Heart right ventricle (tissue), 16 donors: Measurements from ENCODE around the gene MAP3K13. TPM values are rescaled to one million over a fixed set of nuclear protein-coding genes. Genes with fewer than 3 reads are reported as not detected.
A peak's percentile ranks its signal among the peaks of the same experiment; 100 is the strongest.

Experiments used
- ATAC-seq, 8 donors: fragments of 200-7000 bp; cut with Tn5 transposase; one replicate each; pipeline ENCODE4 v1.9.1; 2020; ENCODE audit warnings: mild to moderate bottlenecking in 8 of 8, moderate library complexity in 8 of 8, moderate number of reproducible peaks in 1 of 8
- DNase-seq, 2 donors: peaks; one replicate each; pipeline ENCODE4 v3.0.0-alpha.2; 2020
- H3K27ac ChIP-seq, 10 donors: fragments of 200-600 bp; sonication (generic) in 2 of 10; one replicate each; pipeline versions ENCODE4 v1.5.0 to v1.8.0; 2020 to 2022; ENCODE audit warnings: mild to moderate bottlenecking in 3 of 10
- H3K27me3 ChIP-seq, 7 donors: fragments of 200-600 bp; one replicate each; pipeline ENCODE4 v1.8.0; 2021 to 2022; ENCODE audit warnings: mild to moderate bottlenecking in 2 of 7
- H3K36me3 ChIP-seq, 9 donors: fragments of 200-600 bp; sonication (generic) in 1 of 9; one replicate each; pipeline versions ENCODE4 v1.5.0 to v1.8.0; 2020 to 2022; ENCODE audit warnings: mild to moderate bottlenecking in 2 of 9
- H3K4me1 ChIP-seq, 9 donors: fragments of 200-600 bp; sonication (generic) in 1 of 9; one replicate each; pipeline versions ENCODE4 v1.5.0 to v1.8.0; 2020 to 2022; ENCODE audit warnings: mild to moderate bottlenecking in 4 of 9
- H3K4me3 ChIP-seq, 10 donors: fragments of 200-600 bp; sonication (generic) in 2 of 10; one replicate each; pipeline versions ENCODE4 v1.5.0 to v1.8.0; 2020 to 2022; ENCODE audit warnings: mild to moderate bottlenecking in 7 of 10, moderate library complexity in 2 of 10
- H3K9me3 ChIP-seq, 11 donors: fragments of 200-600 bp in 10 of 11; sonication (generic) in 2 of 11; one replicate each; pipeline versions ENCODE4 v1.5.0 to v1.8.0; 2013 to 2022; ENCODE audit warnings: mild to moderate bottlenecking in 2 of 11, control low read depth in 1 of 11, moderate library complexity in 1 of 11
- WGBS, 2 donors: extraction: QIAGEN DNeasy Blood & Tissue Kit; methylation state at CpG; one replicate each; pipeline ENCODE4 v1.1.7; 2013; ENCODE audit warnings: inconsistent platforms in 1 of 2; 5-methylcytosine and 5-hydroxymethylcytosine counted together
- intact Hi-C, 10 donors: fragments of 100-400 bp; cut with DNase I; formaldehyde crosslinking; loops; one replicate each; pipeline versions ENCODE4 v1.11.1 to v1.14.2; 2022
- polyA plus RNA-seq, 2 donors: library from polyadenylated mRNA; stranded (reverse); fragments of 200-250 nt; gene quantifications; one replicate each; pipeline ENCODE4 v1.2.3, GENCODE V29; 2013
- total RNA-seq, 10 donors: library from RNA; stranded (reverse); fragmentation: NEBNext Ultra II Directional in 3 of 10; extraction: Animal tissue kit (Norgen Biotek cat#: 25700) in 3 of 10; gene quantifications; one replicate each; pipeline versions ENCODE4 v1.2.1 to v1.2.4, GENCODE V29; 2021 to 2023
- TF ChIP-seq, protein P1 (sequence below), 9 donors: fragments of 200-600 bp; sonication (generic) in 2 of 9; IDR thresholded peaks; one replicate each; pipeline versions ENCODE4 v1.5.0 to v1.8.0; 2021 to 2022; ENCODE audit warnings: antibody characterized with exemption in 9 of 9, mild to moderate bottlenecking in 5 of 9, moderate library complexity in 1 of 9
- donor health status: Arrhythmogenic right ventricular cardiomyopathy.
- donor health status: ischemic (EF 13 %, LVEDD 7.1; RV severe dilation, severe dysfunction).
- donor health status: healthy with polysubstance abuse.
- donor health status: DM: no; HTN: yes; CAD: no.
- donor health status: DM: no; HTN: no; CAD: no.
- donor health status: ischemic (EF 25% LVEDD 6.9; RV normal size, moderate dysfunction).
- donor health status: ischemic (EF 25% LVEDD 5.7; RV mildly dilated, moderate dysfunction).
- donor health status: healthy.
- donor health status: DM: yes; HTN: yes; CAD: no.
- donor health status: Ischemic cardiomyopathy.
- donor health status: ischemic (EF 35%, LVEDD 5.7; RV mildly dilated, moderate dysfunction).
- donor health status: nonischemic (EF 11% LVEDD 7.7; RV severe dilation, severe dysfunction).
- donor health status: DM: yes; HTN: yes; CAD: no.
- donor health status: PGD.
- donor health status: ischemic (EF 29% LVEDD 5.4; RV normal size, mild dysfunction).
- donor health status: nonischemic (EF 23%, LVEDD 6.1; RV moderate dilation, normal function).

MAP3K13 gene
- total and polyA plus RNA-seq, 12 donors, result 7.1 to 14.9 (median 10.5) TPM

GRCh38 chr3:185353225-185353624 is 9.7 kb upstream of the MAP3K13 start:
- no peak overlapping the region for H3K27ac ChIP-seq
- 92 to 93% methylated on average over 5 of the region's 5 CpGs for WGBS, 2 donors
- no peaks in the 10 kb centered on the region for H3K9me3 ChIP-seq
- H3K4me1 ChIP-seq, result no peaks in the 10 kb centered on the region
- H3K4me3 ChIP-seq, result no peak overlapping the region
- no peaks in the 10 kb centered on the region for H3K36me3 ChIP-seq
- DNase-seq, result no peak
- intact Hi-C loops, result loop anchor here in 3 of 10 donors (10.0 kb wide), 1 partner anchor 202 kb away; the partner anchor contains the start of gene LIPH (in 3 of the 3)
- no peak for ATAC-seq
- TF ChIP-seq, protein P1, sequence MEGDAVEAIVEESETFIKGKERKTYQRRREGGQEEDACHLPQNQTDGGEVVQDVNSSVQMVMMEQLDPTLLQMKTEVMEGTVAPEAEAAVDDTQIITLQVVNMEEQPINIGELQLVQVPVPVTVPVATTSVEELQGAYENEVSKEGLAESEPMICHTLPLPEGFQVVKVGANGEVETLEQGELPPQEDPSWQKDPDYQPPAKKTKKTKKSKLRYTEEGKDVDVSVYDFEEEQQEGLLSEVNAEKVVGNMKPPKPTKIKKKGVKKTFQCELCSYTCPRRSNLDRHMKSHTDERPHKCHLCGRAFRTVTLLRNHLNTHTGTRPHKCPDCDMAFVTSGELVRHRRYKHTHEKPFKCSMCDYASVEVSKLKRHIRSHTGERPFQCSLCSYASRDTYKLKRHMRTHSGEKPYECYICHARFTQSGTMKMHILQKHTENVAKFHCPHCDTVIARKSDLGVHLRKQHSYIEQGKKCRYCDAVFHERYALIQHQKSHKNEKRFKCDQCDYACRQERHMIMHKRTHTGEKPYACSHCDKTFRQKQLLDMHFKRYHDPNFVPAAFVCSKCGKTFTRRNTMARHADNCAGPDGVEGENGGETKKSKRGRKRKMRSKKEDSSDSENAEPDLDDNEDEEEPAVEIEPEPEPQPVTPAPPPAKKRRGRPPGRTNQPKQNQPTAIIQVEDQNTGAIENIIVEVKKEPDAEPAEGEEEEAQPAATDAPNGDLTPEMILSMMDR (IDR thresholded peaks at IDR 0.05), result no peak
- no peaks in the 10 kb centered on the region for H3K27me3 ChIP-seq

DNA sequence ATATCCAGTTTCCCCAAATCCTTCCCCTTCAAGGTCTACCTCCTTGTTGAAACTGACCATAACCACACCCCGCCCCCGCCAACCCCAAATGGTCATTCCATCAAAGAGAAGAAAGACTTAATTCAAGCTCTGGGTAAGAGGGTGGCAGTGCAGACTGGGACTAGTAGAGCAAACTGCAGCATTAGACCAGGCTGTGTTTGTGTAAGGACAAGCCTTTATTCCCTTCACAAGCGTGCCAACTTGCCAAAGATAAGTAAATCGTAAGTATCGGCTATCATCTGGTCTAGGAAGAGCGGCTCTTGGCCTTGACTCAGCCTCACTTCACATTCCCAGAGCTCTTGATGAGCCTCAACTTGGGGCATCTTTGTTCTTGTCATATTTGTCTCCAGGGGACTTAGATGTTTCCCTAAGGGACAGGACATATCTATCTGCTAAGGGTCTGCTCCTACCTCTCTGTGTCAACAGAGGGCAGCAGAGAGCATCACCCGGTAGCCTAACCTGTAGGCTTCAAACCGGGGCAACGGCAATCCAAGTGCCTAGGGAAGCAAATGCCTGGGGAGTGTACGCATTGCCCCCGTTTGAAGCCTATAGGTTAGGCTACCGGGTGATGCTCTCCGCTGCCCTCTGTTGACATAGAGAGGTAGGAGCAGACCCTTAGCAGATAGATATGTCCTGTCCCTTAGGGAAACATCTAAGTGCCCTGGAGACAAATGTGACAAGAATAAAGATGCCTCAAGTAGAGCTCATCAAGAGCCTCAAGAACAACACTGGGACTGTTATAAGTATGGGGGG is 8.9 kb upstream of the MAP3K13 start:
- WGBS, 2 donors, result 41 to 48% methylated on average over 13 of the region's 13 CpGs
- Histone ChIP-seq H3K27ac (no peak overlapping the region), H3K9me3 (no peaks in the 10 kb centered on the region), H3K27me3 (no peaks in the 10 kb centered on the region), H3K36me3 (no peaks in the 10 kb centered on the region), H3K4me1 (no peaks in the 10 kb centered on the region), H3K4me3 (no peak overlapping the region)
- ATAC-seq, result peak; percentile 52 to 86 (median 76)
- TF ChIP-seq, protein P1 (IDR thresholded peaks at IDR 0.05), result peak; percentile 38 to 69 (median 58)
- intact Hi-C loops, result loop anchor here in 3 of 10 donors (10.0 kb wide), 1 partner anchor 201 kb away; the partner anchor contains the start of gene LIPH (in 3 of the 3)
- peak; percentile 24 to 39 for DNase-seq

DNA sequence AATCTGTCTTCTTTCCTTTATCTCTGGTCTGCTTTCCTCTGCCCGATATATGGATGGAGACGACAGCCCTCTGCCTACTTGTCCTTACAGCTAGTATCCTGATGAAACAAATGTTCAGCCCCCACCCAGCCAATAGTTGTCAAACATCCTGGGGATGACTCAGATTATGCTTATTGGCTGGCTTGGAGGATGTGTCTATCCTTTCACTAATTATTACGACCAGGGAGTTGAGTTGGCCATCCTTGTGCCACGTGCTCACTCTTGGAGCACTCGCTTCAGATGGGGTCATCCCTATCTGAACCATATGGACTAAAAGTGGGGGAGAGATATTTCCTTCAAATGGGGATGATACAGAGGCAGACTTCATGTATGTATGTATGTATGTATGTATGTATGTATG is 6.4 kb upstream of the MAP3K13 start:
- TF ChIP-seq, protein P1 (IDR thresholded peaks at IDR 0.05), result no peak
- ATAC-seq (no peak), DNase-seq (no peak)
- WGBS, 2 donors, result 78 to 80% methylated on average over 5 of the region's 5 CpGs
- Histone ChIP-seq H3K4me1 (no peaks in the 10 kb centered on the region), H3K27me3 (no peaks in the 10 kb centered on the region), H3K27ac (no peak overlapping the region), H3K9me3 (no peaks in the 10 kb centered on the region), H3K4me3 (no peak overlapping the region), H3K36me3 (no peaks in the 10 kb centered on the region)
- intact Hi-C loops, result loop anchor here in 3 of 10 donors (10.0 kb wide), 1 partner anchor 198 kb away; the partner anchor contains the start of gene LIPH (in 3 of the 3)

DNA sequence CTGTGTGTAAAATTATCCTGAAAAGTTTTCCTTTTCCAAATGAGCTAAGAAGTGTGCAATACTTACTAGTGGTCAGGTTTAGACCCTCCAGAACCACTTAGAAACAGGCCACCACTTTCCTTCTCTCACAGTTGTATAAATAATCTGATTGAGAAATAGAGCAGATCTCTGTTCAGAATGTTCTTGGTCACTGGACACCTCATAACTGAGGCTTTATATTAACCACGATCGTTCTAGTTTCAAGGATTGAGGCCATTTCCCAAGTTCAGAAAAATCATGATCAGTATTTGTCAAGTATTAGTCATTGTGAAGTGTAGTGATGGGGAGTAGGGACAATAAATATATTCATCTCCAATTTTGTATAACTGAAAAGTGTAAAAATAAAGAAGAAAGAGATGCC is 1.0 kb upstream of the MAP3K13 start:
- Histone ChIP-seq H3K27me3 (peaks cover 0 to 27% (median 0%) of the 10 kb centered on the region in 7 donors), H3K36me3 (no peaks in the 10 kb centered on the region), H3K27ac (no peak overlapping the region), H3K9me3 (no peaks in the 10 kb centered on the region), H3K4me1 (peaks cover 0 to 14% (median 9%) of the 10 kb centered on the region in 9 donors), H3K4me3 (no peak overlapping the region)
- DNase-seq (no peak), ATAC-seq (no peak)
- intact Hi-C loops, result loop anchor here in 2 of 10 donors (10.0 kb wide), 2 partner anchors 193 to 223 kb away; partner anchors contain the start of genes LIPH (in 1 of the 2) and SENP2 (in 1 of the 2)
- 87 to 92% methylated on average over 2 of the region's 2 CpGs for WGBS, 2 donors
- TF ChIP-seq, protein P1 (IDR thresholded peaks at IDR 0.05), result no peak
